Measurements from ENCODE around the gene ATOH1.

The ATOH1 gene

GRCh38 chr4:93834249-93835066 lies 5.9 kb downstream of the ATOH1 start:
- DNase-seq (ENCODE audit: low spot score): no peak

DNA sequence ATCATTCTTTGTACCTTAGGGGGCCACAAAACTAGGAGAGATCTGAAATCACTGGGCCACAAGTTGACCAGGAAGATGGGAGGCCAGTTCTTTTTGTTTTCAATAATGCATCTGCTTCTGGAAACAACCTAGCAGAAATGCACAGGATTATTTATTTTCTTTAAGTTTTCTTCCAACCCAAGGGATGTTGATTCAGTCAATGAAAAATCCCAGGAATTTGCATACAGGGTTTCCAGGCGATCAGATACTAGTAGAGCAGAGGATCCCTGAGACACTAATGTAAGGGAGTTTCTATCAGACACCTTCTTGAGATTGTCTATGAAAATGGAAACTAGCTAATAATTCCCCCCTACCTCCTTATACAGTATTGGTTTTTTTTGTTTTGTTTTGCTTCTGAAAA lies 7.4 kb downstream of the ATOH1 start:
- peak; percentile 33 for DNase-seq (ENCODE audit: low spot score)

GRCh38 chr4:93839704-93840103 lies 11.2 kb downstream of the ATOH1 start:
- no peak for DNase-seq (ENCODE audit: low spot score)

DNA sequence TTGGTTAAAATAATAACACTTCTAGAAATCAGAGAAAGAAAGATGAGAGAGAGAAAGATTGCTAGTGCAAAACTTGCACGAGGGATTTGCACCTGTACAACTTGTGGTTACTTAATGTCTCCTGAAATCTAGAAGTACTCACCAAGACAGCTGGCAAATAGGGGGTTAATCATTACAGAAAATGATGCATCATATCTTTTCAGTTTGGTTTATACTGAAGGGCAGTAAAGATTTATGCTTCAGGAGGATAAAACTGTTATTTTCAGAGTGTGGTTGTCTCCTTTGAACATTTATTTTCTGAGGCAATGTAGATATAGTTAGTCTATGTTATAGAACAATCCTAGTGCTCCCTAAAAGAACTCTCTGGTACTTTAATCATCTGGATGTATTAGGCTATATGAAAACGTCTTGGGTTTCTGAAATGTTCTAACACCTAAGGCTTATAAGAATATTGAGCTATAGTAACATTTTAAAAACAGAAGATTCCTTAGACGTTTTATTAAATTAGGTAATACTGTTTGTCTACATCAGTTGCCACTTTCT lies 13.3 kb downstream of the ATOH1 start:
- DNase-seq (ENCODE audit: low spot score): no peak

DNA sequence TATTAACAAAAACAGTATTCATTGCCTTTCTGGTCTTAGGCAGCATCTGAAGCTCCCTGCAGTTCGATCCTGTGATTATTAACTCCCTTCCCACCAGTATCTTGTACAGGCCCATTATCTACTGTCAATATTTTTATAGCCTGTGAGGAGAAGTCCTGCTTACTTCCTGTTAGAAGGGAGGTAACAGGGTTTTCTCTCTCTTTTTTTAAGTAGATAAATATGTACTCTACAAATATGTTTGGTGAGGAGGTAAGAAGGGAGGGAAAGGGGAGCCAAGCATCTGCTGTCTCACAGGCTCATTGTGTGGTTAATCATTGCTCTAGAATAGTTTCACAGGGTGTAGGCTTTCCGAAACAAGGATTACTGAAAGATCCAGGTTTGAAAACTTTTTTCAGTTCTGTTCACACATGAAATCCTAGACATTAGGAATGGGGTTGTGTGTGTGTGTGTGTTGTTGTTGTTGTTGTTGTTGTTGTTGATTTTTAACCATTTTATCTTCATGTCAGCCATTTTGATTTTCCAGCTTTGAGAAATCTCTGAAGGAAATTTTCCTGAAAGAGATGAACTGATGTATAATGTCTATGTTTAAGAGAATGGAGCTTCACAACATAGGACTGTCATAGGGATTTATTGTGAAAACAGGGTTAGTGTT lies 14.2 kb downstream of the ATOH1 start:
- no peak for DNase-seq (ENCODE audit: low spot score)

DNA sequence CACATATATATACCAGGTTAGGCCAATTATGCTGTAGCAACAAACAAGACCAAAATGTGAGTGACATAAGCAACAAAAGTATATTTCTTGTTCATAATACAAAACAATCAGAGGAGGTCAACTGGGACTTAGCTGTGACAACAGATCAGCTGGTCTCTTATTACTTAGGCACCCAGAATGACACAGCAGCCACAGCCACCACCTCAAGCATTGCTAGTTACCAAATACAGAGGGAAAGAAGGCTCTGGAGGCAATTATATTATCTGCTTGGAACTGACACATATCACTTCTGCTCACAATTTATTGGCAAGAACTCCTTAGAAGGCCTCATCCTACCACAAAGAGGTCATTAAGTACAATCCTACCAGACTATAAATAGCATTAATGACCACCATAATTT lies 15.2 kb downstream of the ATOH1 start:
- DNase-seq (ENCODE audit: low spot score): no peak

- DNase-seq (ENCODE audit: low spot score): no peak
Measured at GRCh38 chr4:93852680-93853079, 24.1 kb downstream of the ATOH1 start.

GRCh38 chr4:93855926-93856325 lies 27.4 kb downstream of the ATOH1 start:
- no peak for DNase-seq (ENCODE audit: low spot score)

DNA sequence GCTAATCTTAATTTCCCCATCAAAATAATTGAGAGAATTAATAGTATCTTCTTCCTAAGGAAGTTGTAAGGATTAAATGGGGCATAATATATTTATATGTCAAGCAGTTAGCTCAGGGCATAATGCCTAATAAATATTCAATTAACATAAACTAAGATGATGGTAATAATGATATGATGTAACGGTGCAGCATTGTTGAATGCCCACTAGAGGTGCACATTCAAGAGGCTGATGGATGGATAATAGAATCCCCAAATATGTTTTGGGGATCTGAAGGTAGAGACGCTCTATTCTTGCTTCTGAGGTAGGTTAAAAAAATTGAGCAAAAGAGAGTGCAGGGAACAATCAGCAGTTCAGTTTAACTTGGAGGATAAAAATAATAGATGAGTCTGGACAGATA lies 37.1 kb downstream of the ATOH1 start:
- DNase-seq (ENCODE audit: low spot score): no peak

DNA sequence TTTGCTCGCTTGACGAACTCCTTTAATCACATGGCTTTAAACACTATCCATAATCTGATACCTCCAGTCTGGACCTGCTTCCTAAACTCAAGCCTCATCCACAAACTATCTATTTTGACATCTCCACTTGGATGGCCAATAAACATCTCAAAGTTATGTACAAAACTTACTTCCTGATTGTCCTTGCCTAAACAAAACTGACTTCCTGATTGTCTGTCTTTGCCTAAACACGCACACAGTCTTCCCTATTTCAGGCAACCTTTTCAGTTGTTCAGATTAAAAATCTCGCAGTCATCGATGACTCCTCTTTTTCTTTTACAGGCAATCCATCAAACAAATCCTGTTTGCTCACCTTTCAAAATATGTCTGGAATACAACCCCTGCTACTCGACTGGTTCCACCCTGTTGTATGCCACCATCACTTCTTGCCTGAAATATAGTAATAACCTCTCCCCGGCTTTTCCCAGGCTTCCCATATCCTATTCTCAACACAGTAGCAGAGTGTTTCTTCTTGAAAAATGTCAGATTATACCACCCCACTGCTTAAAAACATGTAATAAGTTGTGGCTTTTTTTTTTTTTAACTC lies 39.0 kb downstream of the ATOH1 start:
- DNase-seq (ENCODE audit: low spot score): no peak

DNA sequence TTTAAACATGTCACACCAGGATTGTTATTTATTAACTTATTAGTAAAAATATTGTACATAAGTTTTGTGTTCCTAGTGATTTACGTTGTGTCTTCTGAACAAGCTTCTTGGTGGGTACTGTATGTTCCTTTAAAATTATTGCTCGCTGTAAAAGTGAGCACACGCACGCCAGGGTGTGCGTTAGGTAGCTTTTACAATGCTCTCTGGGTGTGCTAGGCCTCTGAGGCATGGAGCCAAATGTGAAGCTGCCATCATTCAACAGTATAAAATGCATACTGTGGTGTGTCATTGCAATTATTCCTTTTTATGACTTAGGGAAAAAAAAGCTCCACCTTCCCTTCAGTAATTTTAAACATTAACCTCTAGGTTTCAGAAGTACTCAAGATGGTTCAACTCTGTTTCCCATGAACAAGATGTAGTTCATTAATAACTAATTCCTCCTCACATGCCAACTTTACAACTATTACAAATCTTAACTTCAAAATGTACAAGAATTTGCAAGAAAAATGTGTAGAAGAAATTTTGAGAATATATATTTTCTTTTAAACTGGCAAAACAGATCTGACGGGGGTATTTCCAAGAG lies 42.4 kb downstream of the ATOH1 start:
- DNase-seq (ENCODE audit: low spot score): no peak

DNA sequence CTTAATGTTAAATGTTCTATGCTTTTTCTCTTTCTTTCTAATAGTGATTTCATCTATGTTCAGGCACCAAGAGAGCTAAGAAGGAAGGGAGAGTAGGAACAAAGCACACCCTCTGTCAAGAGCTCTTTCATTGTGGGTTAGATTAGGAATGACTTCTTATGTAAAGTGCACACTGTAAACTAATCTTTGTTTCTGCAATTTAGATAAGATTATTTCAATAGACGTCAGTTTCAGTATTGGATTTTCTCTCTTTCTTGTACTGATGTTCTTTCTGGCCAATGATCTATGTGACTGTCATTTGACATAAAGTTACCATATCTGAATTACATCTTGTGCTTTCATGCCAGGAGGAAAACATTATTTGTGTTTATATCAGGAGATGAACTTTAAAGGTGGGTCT lies 48.2 kb downstream of the ATOH1 start:
- no peak for DNase-seq (ENCODE audit: low spot score)

DNA sequence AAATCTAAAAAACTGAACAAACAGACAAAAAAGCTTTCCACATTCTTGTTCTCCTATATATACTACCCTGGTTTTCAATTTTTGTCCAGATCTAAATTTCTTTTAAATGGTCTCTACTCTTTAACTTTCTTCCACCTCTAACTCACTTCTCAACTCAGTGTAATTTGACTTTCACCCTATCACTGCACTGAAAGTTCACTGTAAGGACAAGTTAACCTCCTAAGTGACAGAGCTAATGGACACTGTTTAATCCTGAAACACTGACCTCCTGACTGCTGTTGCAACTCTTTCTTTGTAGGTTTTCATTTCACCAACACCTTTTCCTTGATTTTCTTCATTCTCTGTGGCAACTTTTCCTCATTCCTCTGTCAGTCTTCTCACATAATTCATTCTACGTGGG lies 50.0 kb downstream of the ATOH1 start:
- no peak for DNase-seq (ENCODE audit: low spot score)

GRCh38 chr4:93879919-93880318 lies 51.4 kb downstream of the ATOH1 start:
- no peak for DNase-seq (ENCODE audit: low spot score)

Measured in hepatic stellate cell (primary cell).